ENCODE results near the gene GRM4.

- TF ChIP-seq CTCF (IDR thresholded peaks at IDR 0.05) (no peak), POLR2A (IDR thresholded peaks at IDR 0.05) (no peak)
Measured at GRCh38 chr6:34099878-34100277, 46.0 kb downstream of the GRM4 start.
